ENCODE data around the gene MAP4K4.

The MAP4K4 gene

GRCh38 chr2:101704046-101704466 lies 6.5 kb downstream of the MAP4K4 start:
- Histone ChIP-seq H3K9me2 (replicated peaks; ENCODE audit: low read depth, low read length) (no peaks in the 10 kb centered on the region), H3K4me1 (ENCODE audit: insufficient read depth, low read length, poor library complexity, severe bottlenecking) (peaks cover 81% of the 10 kb centered on the region), H3K27me3 (ENCODE audit: insufficient read depth, low read length, poor library complexity, severe bottlenecking) (no peaks in the 10 kb centered on the region), H3K9ac (ENCODE audit: low read depth, low read length, poor library complexity, severe bottlenecking) (peak overlapping the region; percentile 33), H3K4me2 (ENCODE audit: low read depth, low read length, poor library complexity, severe bottlenecking) (peak overlapping the region; percentile 98), H3K79me2 (ENCODE audit: insufficient read depth, low read length) (peaks cover 98% of the 10 kb centered on the region), H3K9me3 (ENCODE audit: insufficient read depth, low read depth, low read length) (no peaks in the 10 kb centered on the region), H3K4me3 (ENCODE audit: low read length, poor library complexity, severe bottlenecking) (peak overlapping the region; percentile 45), H3F3A (ENCODE audit: low read depth) (peaks cover 12% of the 10 kb centered on the region), H4K20me1 (ENCODE audit: insufficient read depth, low read length, poor library complexity, severe bottlenecking) (peaks cover 80% of the 10 kb centered on the region), H3K36me3 (ENCODE audit: insufficient read depth, low read length) (no peaks in the 10 kb centered on the region), H2AFZ (ENCODE audit: low read length) (no peak overlapping the region)
- TF ChIP-seq EZH2phosphoT487 (IDR thresholded peaks at IDR 0.05; ENCODE audit: borderline replicate concordance), result no peak
- no peak for TF ChIP-seq CTCF (conservative IDR thresholded peaks at IDR 0.05; ENCODE audit: low read length)

DNA sequence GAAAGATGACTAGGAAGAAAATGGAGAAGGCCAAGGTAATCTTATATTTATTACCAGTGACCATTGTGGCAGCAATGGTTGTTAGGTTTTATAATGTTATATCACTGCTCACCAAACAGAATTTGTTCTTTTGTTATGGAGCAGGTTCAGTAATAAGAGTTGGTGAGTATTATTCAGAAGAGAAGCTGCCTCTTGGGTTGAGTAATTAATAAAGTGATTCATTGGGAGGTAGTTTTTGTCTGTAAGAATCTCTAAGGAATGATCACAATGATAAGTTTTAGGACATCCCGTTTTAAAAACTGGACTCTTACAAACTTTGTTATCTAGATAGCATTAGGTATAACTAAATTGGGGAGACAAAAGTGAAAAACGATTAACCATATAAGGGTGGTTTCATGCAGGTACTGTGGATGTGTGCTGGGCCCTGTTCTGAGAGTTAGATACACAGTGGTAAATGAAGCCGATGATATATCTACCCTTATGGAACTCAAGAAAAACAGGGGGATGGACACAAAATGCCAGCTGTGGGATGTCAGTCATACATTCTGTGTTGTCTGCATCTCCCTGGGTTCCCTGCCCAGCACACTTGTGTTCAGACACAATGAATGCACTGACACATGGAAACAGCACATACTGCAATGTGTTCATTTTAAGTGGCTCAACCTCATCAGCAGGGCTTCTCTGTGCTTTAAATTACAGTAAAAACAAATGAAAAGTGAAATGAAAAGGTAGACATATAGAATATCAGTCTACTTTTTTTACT lies 7.5 kb downstream of the MAP4K4 start:
- H3K4me1 ChIP-seq (ENCODE audit: insufficient read depth, low read length, poor library complexity, severe bottlenecking), result peaks cover 79% of the 10 kb centered on the region
- H3K9me3 ChIP-seq (ENCODE audit: insufficient read depth, low read depth, low read length), result no peaks in the 10 kb centered on the region
- TF ChIP-seq EZH2phosphoT487 (IDR thresholded peaks at IDR 0.05; ENCODE audit: borderline replicate concordance), result no peak
- TF ChIP-seq CTCF (conservative IDR thresholded peaks at IDR 0.05; ENCODE audit: low read length), result no peak
- H3K9me2 ChIP-seq (replicated peaks; ENCODE audit: low read depth, low read length), result no peaks in the 10 kb centered on the region
- H3K9ac ChIP-seq (ENCODE audit: low read depth, low read length, poor library complexity, severe bottlenecking), result peak overlapping the region; percentile 17
- no peak overlapping the region for H2AFZ ChIP-seq (ENCODE audit: low read length)
- H3K4me2 ChIP-seq (ENCODE audit: low read depth, low read length, poor library complexity, severe bottlenecking), result peak overlapping the region; percentile 57
- H4K20me1 ChIP-seq (ENCODE audit: insufficient read depth, low read length, poor library complexity, severe bottlenecking), result peaks cover 79% of the 10 kb centered on the region
- peak overlapping the region; percentile 44 for H3K4me3 ChIP-seq (ENCODE audit: low read length, poor library complexity, severe bottlenecking)
- H3K27me3 ChIP-seq (ENCODE audit: insufficient read depth, low read length, poor library complexity, severe bottlenecking), result no peaks in the 10 kb centered on the region
- no peaks in the 10 kb centered on the region for H3K36me3 ChIP-seq (ENCODE audit: insufficient read depth, low read length)
- H3K79me2 ChIP-seq (ENCODE audit: insufficient read depth, low read length), result peaks cover 98% of the 10 kb centered on the region
- H3F3A ChIP-seq (ENCODE audit: low read depth), result peaks cover 12% of the 10 kb centered on the region

- H3K4me1 ChIP-seq (ENCODE audit: insufficient read depth, low read length, poor library complexity, severe bottlenecking), result peaks cover 77% of the 10 kb centered on the region
- H2AFZ ChIP-seq (ENCODE audit: low read length), result no peak overlapping the region
- H3K9me3 ChIP-seq (ENCODE audit: insufficient read depth, low read depth, low read length), result no peaks in the 10 kb centered on the region
- peaks cover 79% of the 10 kb centered on the region for H4K20me1 ChIP-seq (ENCODE audit: insufficient read depth, low read length, poor library complexity, severe bottlenecking)
- peaks cover 98% of the 10 kb centered on the region for H3K79me2 ChIP-seq (ENCODE audit: insufficient read depth, low read length)
- no peak for TF ChIP-seq EZH2phosphoT487 (IDR thresholded peaks at IDR 0.05; ENCODE audit: borderline replicate concordance)
- TF ChIP-seq CTCF (conservative IDR thresholded peaks at IDR 0.05; ENCODE audit: low read length), result no peak
- peak overlapping the region; percentile 40 for H3K4me3 ChIP-seq (ENCODE audit: low read length, poor library complexity, severe bottlenecking)
- H3K36me3 ChIP-seq (ENCODE audit: insufficient read depth, low read length), result no peaks in the 10 kb centered on the region
- H3F3A ChIP-seq (ENCODE audit: low read depth), result peaks cover 12% of the 10 kb centered on the region
- no peak overlapping the region for H3K9ac ChIP-seq (ENCODE audit: low read depth, low read length, poor library complexity, severe bottlenecking)
- peak overlapping the region; percentile 57 for H3K4me2 ChIP-seq (ENCODE audit: low read depth, low read length, poor library complexity, severe bottlenecking)
- no peaks in the 10 kb centered on the region for H3K9me2 ChIP-seq (replicated peaks; ENCODE audit: low read depth, low read length)
- no peaks in the 10 kb centered on the region for H3K27me3 ChIP-seq (ENCODE audit: insufficient read depth, low read length, poor library complexity, severe bottlenecking)
These were observed 8.8 kb downstream of the MAP4K4 start for GRCh38 chr2:101706121-101706818.
